GM19463 (cell line): ENCODE measurements around the gene FIBCD1.

Experiments used
- ATAC-seq: cut with Tn5 transposase; IDR thresholded peaks from one replicate; pipeline ENCODE4 v1.9.1; 2021; ENCODE audit warnings: mild to moderate bottlenecking, moderate library complexity; ENCODE audit not compliant: unreplicated experiment

FIBCD1 gene

GRCh38 chr9:130938652-130939404 is at the start of gene FIBCD1:
Gene FIBCD1, minus strand, starts transcription at chr9:130939247. Its CDS starts 640 bp downstream, at chr9:130938607.
- ATAC-seq = no peak

GRCh38 chr9:130988400-130988747 is 49.3 kb upstream of the FIBCD1 start:
- no peak for ATAC-seq

- ATAC-seq = no peak
Observed at GRCh38 chr9:130987738-130988399, 48.8 kb upstream of the FIBCD1 start.

GRCh38 chr9:130987054-130987453 is 48.0 kb upstream of the FIBCD1 start:
- no peak for ATAC-seq

GRCh38 chr9:130986356-130986965 is 47.4 kb upstream of the FIBCD1 start:
- no peak for ATAC-seq

GRCh38 chr9:130985606-130986162 is 46.6 kb upstream of the FIBCD1 start:
- no peak for ATAC-seq

GRCh38 chr9:130985029-130985428 is 46.0 kb upstream of the FIBCD1 start:
- ATAC-seq = no peak

GRCh38 chr9:130984521-130984920 is 45.5 kb upstream of the FIBCD1 start:
- ATAC-seq = no peak

- no peak for ATAC-seq
Observed at GRCh38 chr9:130983970-130984369, 44.9 kb upstream of the FIBCD1 start.

GRCh38 chr9:130983359-130983670 is 44.3 kb upstream of the FIBCD1 start:
- ATAC-seq = no peak

- no peak for ATAC-seq
Observed at GRCh38 chr9:130982636-130983358, 43.8 kb upstream of the FIBCD1 start.

GRCh38 chr9:130981756-130982137 is 42.7 kb upstream of the FIBCD1 start:
- no peak for ATAC-seq

GRCh38 chr9:130981002-130981755 is 42.1 kb upstream of the FIBCD1 start:
- ATAC-seq = no peak

- ATAC-seq = no peak
Observed at GRCh38 chr9:130980526-130980925, 41.5 kb upstream of the FIBCD1 start.

- ATAC-seq = no peak
Observed at GRCh38 chr9:130979591-130980385, 40.7 kb upstream of the FIBCD1 start.

- no peak for ATAC-seq
Observed at GRCh38 chr9:130977811-130978221, 38.8 kb upstream of the FIBCD1 start.

GRCh38 chr9:130975932-130976841 is 37.1 kb upstream of the FIBCD1 start:
- no peak for ATAC-seq

- ATAC-seq = no peak
Observed at GRCh38 chr9:130975156-130975555, 36.1 kb upstream of the FIBCD1 start.

GRCh38 chr9:130974697-130975096 is 35.6 kb upstream of the FIBCD1 start:
- ATAC-seq = no peak
